Lung (tissue), 13 donors: ENCODE measurements around the gene EWSR1. TPM values are rescaled to one million over a fixed set of nuclear protein-coding genes. Genes with fewer than 3 reads are reported as not detected.

Source experiments
- ATAC-seq: fragments of 200-7000 bp; cut with Tn5 transposase; one replicate; pipeline ENCODE4 v1.9.1; 2020; ENCODE audit warnings: moderate number of reproducible peaks; ENCODE audit not compliant: insufficient read depth, low FRiP score
- DNase-seq, 3 donors: peaks; one replicate each; pipeline ENCODE4 v3.0.0-alpha.2; 2013 to 2017
- H3K27ac ChIP-seq, 2 donors: one replicate each; pipeline ENCODE4 v1.5.1; 2013; ENCODE audit warnings: mild to moderate bottlenecking in 2 of 2, moderate library complexity in 2 of 2, control low read depth in 1 of 2, inconsistent platforms in 1 of 2, low read depth in 1 of 2, low read length in 1 of 2
- H3K27me3 ChIP-seq, 3 donors: one replicate each; pipeline ENCODE4 v1.5.1; 2013; ENCODE audit warnings: low read length in 2 of 3; ENCODE audit not compliant: control insufficient read depth in 3 of 3, insufficient read depth in 3 of 3
- H3K36me3 ChIP-seq, 4 donors: one replicate each; pipeline ENCODE4 v1.5.1; 2013; ENCODE audit warnings: low read length in 4 of 4, mild to moderate bottlenecking in 1 of 4, moderate library complexity in 1 of 4; ENCODE audit not compliant: control insufficient read depth in 4 of 4, insufficient read depth in 4 of 4
- H3K4me1 ChIP-seq, 5 donors: one replicate each; pipeline ENCODE4 v1.5.1; 2013; ENCODE audit warnings: low read length in 5 of 5, mild to moderate bottlenecking in 2 of 5, moderate library complexity in 1 of 5; ENCODE audit not compliant: control insufficient read depth in 5 of 5, insufficient read depth in 5 of 5
- H3K4me3 ChIP-seq: one replicate; pipeline ENCODE4 v1.5.1; 2013; ENCODE audit warnings: mild to moderate bottlenecking, control low read depth, moderate library complexity
- H3K9ac ChIP-seq, 2 donors: one replicate each; pipeline ENCODE4 v1.5.1; 2013; ENCODE audit warnings: low read length in 2 of 2, control low read depth in 1 of 2; ENCODE audit not compliant: insufficient read depth in 1 of 2
- H3K9me3 ChIP-seq, 4 donors: one replicate each; pipeline ENCODE4 v1.5.1; 2013; ENCODE audit warnings: low read length in 3 of 4, mild to moderate bottlenecking in 1 of 4, moderate library complexity in 1 of 4; ENCODE audit not compliant: control insufficient read depth in 4 of 4, insufficient read depth in 3 of 4
- CTCF ChIP-seq: IDR thresholded peaks from 2 replicates; pipeline ENCODE4 v1.5.1; 2012; ENCODE audit warnings: mild to moderate bottlenecking; ENCODE audit errors: control extremely low read depth, extremely low read depth
- WGBS, 2 donors: extraction: QIAGEN DNeasy Blood & Tissue Kit; methylation state at CpG; one replicate each; pipeline ENCODE4 v1.1.7; 2013; 5-methylcytosine and 5-hydroxymethylcytosine counted together
- polyA plus RNA-seq, 2 donors: library from polyadenylated mRNA; stranded (reverse); fragments of 200-250 nt; gene quantifications; one replicate each; pipeline ENCODE4 v1.2.1, GENCODE V29; 2013
- small RNA-seq: library from RNA; depleted of rRNA; stranded (forward); fragments of <200 nt; gene quantifications from one replicate; pipeline ENCODE3, GENCODE V24; 2014; ENCODE audit warnings: low replicate concordance
- total RNA-seq, 2 donors: library from RNA; depleted of rRNA in 1 of 2; stranded (reverse); fragments of >200 nt in 1 of 2; gene quantifications; one replicate each; pipeline ENCODE4 v1.2.1, GENCODE V29; 2014 to 2021
- donor health status: control.
- donor health status: control.
- donor health status: Bipolar disorder and iron deficiency.
- donor health status: healthy.
- donor health status: DM: yes; HTN: yes; CAD: no.

EWSR1 gene
- total and polyA plus RNA-seq, 4 donors: 115 to 215 (median 168) TPM

- Histone ChIP-seq H3K9me3 (no peaks in the 10 kb centered on the region), H3K27ac (peak overlapping the region in 1 of 2 donors; percentile 9), H3K36me3 (peaks cover 24 to 65% (median 25%) of the 10 kb centered on the region in 4 donors), H3K9ac (no peak overlapping the region), H3K4me3 (no peak overlapping the region), H3K27me3 (no peaks in the 10 kb centered on the region), H3K4me1 (no peaks in the 10 kb centered on the region)
- ATAC-seq (no peak), DNase-seq (no peak)
- TF ChIP-seq CTCF: no peak
- WGBS, 2 donors: 93% methylated on average over 18 of the region's 18 CpGs
These were observed 80.9 kb downstream of the EWSR1 start for GRCh38 chr22:29348956-29349355.

Small RNA genes lying within 50 kb of the gene (small RNA-seq; reads per million reads assigned to genes)
- gene MIR3653: not detected

Other genes with a start within 250 kb of the EWSR1 start
- gene C22orf31, start 206.4 kb upstream of the EWSR1 start, total RNA-seq: not detected
- under 1 TPM; 0.07 to 0.30 TPM for gene C22orf31, start 206.4 kb upstream of the EWSR1 start, polyA plus RNA-seq
- gene KREMEN1, start 195.2 kb upstream of the EWSR1 start, total RNA-seq: 10 to 100 TPM; 15.7 to 27.5 TPM
- gene KREMEN1, start 195.2 kb upstream of the EWSR1 start, polyA plus RNA-seq: 10 to 100 TPM in 1 of 2 donors, 1 to 10 TPM in 1; 8.8 to 24.4 TPM
- gene EMID1, start 62.4 kb upstream of the EWSR1 start, total RNA-seq: 10 to 100 TPM in 1 of 2 donors, 1 to 10 TPM in 1; 7.9 to 30.2 TPM
- 1 to 10 TPM; 4.9 to 8.8 TPM for gene EMID1, start 62.4 kb upstream of the EWSR1 start, polyA plus RNA-seq
- gene RHBDD3, start 287 bp upstream of the EWSR1 start, total RNA-seq: 10 to 100 TPM; 14.2 to 32.0 TPM
- gene RHBDD3, start 287 bp upstream of the EWSR1 start, polyA plus RNA-seq: 10 to 100 TPM; 33.5 to 38.2 TPM
- 10 to 100 TPM in 1 of 2 donors, 1 to 10 TPM in 1; 3.8 to 40.1 TPM for gene GAS2L1, start 38.4 kb downstream of the EWSR1 start, total RNA-seq
- gene GAS2L1, start 38.4 kb downstream of the EWSR1 start, polyA plus RNA-seq: 10 to 100 TPM; 11.8 to 20.7 TPM
- gene RASL10A, start 47.4 kb downstream of the EWSR1 start, total RNA-seq: 1 to 10 TPM in 1 of 2 donors, not detected in 1; 3.3 TPM
- gene RASL10A, start 47.4 kb downstream of the EWSR1 start, polyA plus RNA-seq: 1 to 10 TPM in 1 of 2 donors, under 1 TPM in 1; 0.71 to 2.0 TPM
- gene AP1B1, start 120.3 kb downstream of the EWSR1 start, total RNA-seq: 10 to 100 TPM; 37.1 to 97.9 TPM
- 10 to 100 TPM; 32.7 to 62.9 TPM for gene AP1B1, start 120.3 kb downstream of the EWSR1 start, polyA plus RNA-seq
- not detected for gene RFPL1, start 170.3 kb downstream of the EWSR1 start, total RNA-seq
- gene RFPL1, start 170.3 kb downstream of the EWSR1 start, polyA plus RNA-seq: not detected
- under 1 TPM; 0.61 to 0.71 TPM for gene NEFH, start 211.9 kb downstream of the EWSR1 start, total RNA-seq
- gene NEFH, start 211.9 kb downstream of the EWSR1 start, polyA plus RNA-seq: under 1 TPM; 0.22 to 0.50 TPM